Frontal cortex (tissue), 4 donors: ENCODE results near the gene CDH11. TPM values are rescaled to one million over a fixed set of nuclear protein-coding genes. Genes with fewer than 3 reads are reported as not detected.

Source experiments
- DNase-seq, 2 donors: peaks; one replicate each; pipeline ENCODE4 v3.0.0; 2012; ENCODE audit warnings: low spot score in 2 of 2
- FAIRE-seq: peaks from 2 replicates; lab custom pipeline; 2012; peaks lifted over from hg19 to GRCh38; lab: Jason Lieb, UNC
- total RNA-seq: library from RNA; depleted of rRNA; stranded (reverse); fragments of >200 nt; gene quantifications from one replicate; pipeline ENCODE4 v1.2.3, GENCODE V29; 2014
- donor health status: control.
- donor health status: control.
- donor health status: control.

CDH11 gene
- total RNA-seq, 1 donor from 2014 or later = 313 TPM

- FAIRE-seq (no peak), DNase-seq (no peak)
These were observed 79.2 kb downstream of the CDH11 start for GRCh38 chr16:65042438-65043365.

GRCh38 chr16:65041667-65042066 lies 80.2 kb downstream of the CDH11 start:
- DNase-seq (no peak), FAIRE-seq (no peak)

GRCh38 chr16:65038100-65038499 lies 83.8 kb downstream of the CDH11 start:
- FAIRE-seq (no peak), DNase-seq (no peak)

- FAIRE-seq = no peak
These were observed 84.3 kb downstream of the CDH11 start for GRCh38 chr16:65037556-65037955.

GRCh38 chr16:65034915-65035314 lies 86.9 kb downstream of the CDH11 start:
- FAIRE-seq (no peak), DNase-seq (no peak)

More at GRCh38 chr16:65037556-65037955, 84.3 kb downstream of the CDH11 start:
- no peak for DNase-seq

GRCh38 chr16:65032387-65032786 lies 89.5 kb downstream of the CDH11 start:
- no peak for DNase-seq
- no peak for FAIRE-seq

GRCh38 chr16:65024767-65025178 lies 97.1 kb downstream of the CDH11 start:
- DNase-seq (no peak), FAIRE-seq (no peak)

- DNase-seq (no peak), FAIRE-seq (no peak)
These were observed 98.1 kb downstream of the CDH11 start for GRCh38 chr16:65023802-65024201.

GRCh38 chr16:65021852-65022595 lies 99.8 kb downstream of the CDH11 start:
- DNase-seq = no peak
- FAIRE-seq = no peak

- no peak for DNase-seq
- no peak for FAIRE-seq
These were observed 105.1 kb downstream of the CDH11 start for GRCh38 chr16:65016754-65017153.

GRCh38 chr16:65015599-65015998 lies 106.3 kb downstream of the CDH11 start:
- DNase-seq = no peak
- FAIRE-seq = no peak

GRCh38 chr16:65012357-65012756 lies 109.5 kb downstream of the CDH11 start:
- DNase-seq = no peak
- no peak for FAIRE-seq

GRCh38 chr16:65010125-65010524 lies 111.7 kb downstream of the CDH11 start:
- no peak for DNase-seq
- no peak for FAIRE-seq

GRCh38 chr16:65005696-65006095 lies 116.2 kb downstream of the CDH11 start:
- FAIRE-seq (no peak), DNase-seq (no peak)

- FAIRE-seq = no peak
- DNase-seq = no peak
These were observed 117.3 kb downstream of the CDH11 start for GRCh38 chr16:65004570-65004969.

GRCh38 chr16:65003621-65004020 lies 118.2 kb downstream of the CDH11 start:
- FAIRE-seq (no peak), DNase-seq (no peak)

- no peak for FAIRE-seq
- DNase-seq = peak in 1 of 2 donors; percentile 29
These were observed 119.6 kb downstream of the CDH11 start for GRCh38 chr16:65002265-65002664.

- FAIRE-seq (peak; percentile 94), DNase-seq (no peak)
These were observed 121.2 kb downstream of the CDH11 start for GRCh38 chr16:65000654-65001053.

GRCh38 chr16:64997751-64998150 lies 124.1 kb downstream of the CDH11 start:
- FAIRE-seq = no peak

GRCh38 chr16:64997121-64997520 lies 124.7 kb downstream of the CDH11 start:
- DNase-seq = no peak
- no peak for FAIRE-seq

More at GRCh38 chr16:64997751-64998150, 124.1 kb downstream of the CDH11 start:
- DNase-seq = no peak

GRCh38 chr16:64996641-64997040 lies 125.2 kb downstream of the CDH11 start:
- FAIRE-seq (no peak), DNase-seq (no peak)
